GM19468 (cell line): ENCODE results near the gene CYSRT1.
"Not testable (repeated sequence)": the region's sequence is repeated elsewhere in the genome, so short reads cannot be mapped to it uniquely, and the experiment has no call there.

Source experiments
- ATAC-seq: cut with Tn5 transposase; IDR thresholded peaks from one replicate; pipeline ENCODE4 v1.9.1; 2021; ENCODE audit warnings: mild to moderate bottlenecking, moderate library complexity, moderate number of reproducible peaks; ENCODE audit not compliant: unreplicated experiment; ENCODE audit errors: extremely low read depth

Gene CYSRT1

DNA sequence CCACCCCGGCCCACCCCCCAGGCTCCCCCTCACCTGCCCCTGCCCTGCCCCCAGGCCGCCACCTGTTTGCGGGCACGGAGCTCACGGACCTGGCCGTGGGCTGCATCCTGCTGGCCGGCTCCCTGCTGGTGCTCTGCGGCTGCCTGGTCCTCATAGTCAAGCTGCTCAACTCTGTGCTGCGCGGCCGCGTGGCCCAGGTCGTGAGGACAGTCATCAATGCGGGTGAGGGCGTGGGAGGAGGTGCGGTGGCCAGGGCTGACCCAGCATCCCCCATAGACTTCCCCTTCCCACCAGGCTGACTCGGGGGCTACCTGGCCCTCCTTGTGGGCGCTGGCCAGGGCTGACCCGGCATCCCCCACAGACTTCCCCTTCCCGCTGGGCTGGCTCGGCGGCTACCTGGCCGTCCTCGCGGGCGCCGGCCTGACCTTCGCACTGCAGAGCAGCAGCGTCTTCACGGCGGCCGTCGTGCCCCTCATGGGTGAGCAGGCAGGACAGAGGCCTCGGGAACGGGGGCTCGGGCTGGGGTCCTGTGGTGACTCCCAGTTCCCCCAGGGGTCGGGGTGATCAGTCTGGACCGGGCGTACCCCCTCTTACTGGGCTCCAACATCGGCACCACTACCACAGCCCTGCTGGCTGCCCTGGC lies 9.2 kb downstream of the CYSRT1 start:
- no peak for ATAC-seq

DNA sequence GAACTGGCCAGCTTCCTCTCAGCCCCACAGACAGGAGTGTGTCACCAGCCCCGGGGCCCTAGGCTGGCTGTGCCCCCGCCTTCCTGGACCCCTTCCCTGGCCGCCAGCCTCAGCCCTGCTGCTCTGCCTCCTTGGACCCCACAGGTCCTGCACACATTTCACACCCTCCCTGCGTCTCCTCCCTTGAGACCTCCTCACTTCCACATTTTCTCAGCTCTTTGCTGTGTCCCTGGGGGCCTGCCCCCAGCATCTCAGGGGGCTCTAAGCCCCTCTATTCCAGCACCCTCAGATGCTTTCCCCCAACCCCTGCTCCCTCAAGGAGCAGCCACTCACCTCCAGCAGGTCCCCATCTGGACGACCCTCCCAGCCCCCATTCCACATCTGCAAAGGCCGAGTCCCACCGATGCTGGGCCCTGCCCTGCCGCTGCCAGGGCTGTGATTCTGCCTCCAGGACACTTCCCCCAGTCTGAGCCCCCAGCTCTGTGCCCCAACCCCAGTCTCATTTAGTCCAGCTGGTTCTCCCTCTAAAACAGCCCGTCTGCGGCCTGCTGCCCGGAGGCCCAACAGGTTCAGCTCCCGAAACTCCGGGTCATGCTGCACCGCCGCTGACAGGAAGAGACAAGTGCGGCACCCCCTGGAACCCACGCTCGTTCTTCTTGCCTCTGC lies 9.9 kb downstream of the CYSRT1 start:
- ATAC-seq: no peak

DNA sequence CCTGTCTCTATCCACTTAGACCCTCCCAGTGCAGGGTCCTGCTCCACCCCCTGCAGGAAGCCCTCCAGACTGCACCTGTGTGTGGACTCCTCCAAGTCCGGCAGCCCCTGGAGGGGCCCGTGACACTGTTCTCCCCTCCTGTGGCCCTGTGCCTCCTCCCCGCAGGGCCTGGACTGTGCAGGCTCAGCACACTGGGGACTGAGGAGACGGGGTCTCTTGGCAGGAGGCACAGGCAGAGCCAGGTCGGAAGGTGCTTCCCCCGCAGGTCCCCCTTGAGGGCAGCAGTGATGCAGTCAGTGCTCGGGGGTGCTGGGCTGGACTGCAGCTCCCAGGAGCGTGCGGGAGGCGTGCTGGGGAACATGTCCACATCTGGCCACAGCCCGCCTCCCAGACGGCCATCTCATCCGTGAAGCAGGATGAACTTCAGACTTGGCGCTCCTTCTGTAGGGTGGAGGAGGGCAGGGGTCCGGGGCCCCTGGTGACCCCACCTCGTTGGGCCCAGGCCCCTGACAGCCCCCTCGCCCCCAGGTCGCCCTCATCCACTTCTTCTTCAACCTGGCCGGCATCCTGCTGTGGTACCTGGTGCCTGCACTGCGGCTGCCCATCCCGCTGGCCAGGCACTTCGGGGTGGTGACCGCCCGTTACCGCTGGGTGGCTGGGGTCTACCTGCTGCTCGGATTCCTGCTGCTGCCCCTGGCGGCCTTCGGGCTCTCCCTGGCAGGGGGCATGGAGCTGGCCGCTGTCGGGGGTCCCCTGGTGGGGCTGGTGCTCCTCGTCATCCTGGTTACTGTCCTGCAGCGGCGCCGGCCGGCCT lies 10.7 kb downstream of the CYSRT1 start:
- no peak for ATAC-seq

DNA sequence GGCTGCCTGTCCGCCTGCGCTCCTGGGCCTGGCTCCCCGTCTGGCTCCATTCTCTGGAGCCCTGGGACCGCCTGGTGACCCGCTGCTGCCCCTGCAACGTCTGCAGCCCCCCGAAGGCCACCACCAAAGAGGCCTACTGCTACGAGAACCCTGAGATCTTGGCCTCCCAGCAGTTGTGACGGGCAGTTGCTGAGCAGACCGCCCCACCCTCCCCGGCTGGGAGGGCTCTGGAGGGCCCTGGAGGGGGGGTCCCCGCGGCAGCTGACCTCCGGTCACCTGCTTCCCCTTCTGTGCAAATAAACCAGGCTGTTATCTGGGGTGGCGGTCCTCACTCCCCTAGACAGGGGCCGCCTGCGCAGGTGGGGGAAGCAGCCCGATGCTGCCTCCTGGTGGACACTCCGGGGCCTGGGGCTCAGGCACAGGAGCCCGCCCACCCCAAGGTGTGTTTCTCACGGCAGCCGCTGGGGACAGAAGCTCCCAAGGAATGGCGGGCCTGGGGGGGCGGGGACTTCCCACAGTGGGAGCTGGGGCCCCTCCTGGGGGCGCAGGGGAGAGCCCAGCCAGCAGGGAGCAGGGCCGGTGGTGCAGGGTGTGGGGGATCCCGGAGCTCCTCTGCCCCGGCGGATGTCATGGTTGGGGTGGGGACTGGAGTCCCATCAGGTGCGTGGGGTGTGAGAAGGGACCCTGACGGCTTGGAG lies 11.4 kb downstream of the CYSRT1 start:
- ATAC-seq: no peak

DNA sequence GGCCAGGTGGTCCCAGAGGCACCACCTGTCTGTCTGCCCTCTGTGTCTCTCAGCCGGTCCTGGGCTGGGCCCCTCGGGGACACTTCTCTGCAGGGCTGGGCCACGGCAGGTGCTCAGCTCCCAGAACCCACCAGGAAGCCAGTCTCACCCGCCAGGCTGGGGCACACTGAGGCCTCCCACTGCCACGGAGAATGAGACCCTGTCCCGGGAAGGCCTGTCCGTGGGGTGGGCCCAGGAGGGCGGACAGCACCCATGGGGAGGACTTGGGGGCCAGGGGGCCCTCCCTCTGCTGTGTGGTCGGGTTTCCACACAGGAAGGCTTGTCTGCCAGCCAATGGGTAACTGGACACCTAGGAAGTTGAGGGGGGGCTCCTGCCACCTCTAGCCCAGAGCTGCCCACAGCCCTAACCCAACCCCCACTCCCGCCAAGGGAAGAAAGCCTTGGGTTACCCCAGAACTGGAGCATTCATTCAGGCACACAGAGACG lies 12.0 kb downstream of the CYSRT1 start:
- no peak for ATAC-seq

DNA sequence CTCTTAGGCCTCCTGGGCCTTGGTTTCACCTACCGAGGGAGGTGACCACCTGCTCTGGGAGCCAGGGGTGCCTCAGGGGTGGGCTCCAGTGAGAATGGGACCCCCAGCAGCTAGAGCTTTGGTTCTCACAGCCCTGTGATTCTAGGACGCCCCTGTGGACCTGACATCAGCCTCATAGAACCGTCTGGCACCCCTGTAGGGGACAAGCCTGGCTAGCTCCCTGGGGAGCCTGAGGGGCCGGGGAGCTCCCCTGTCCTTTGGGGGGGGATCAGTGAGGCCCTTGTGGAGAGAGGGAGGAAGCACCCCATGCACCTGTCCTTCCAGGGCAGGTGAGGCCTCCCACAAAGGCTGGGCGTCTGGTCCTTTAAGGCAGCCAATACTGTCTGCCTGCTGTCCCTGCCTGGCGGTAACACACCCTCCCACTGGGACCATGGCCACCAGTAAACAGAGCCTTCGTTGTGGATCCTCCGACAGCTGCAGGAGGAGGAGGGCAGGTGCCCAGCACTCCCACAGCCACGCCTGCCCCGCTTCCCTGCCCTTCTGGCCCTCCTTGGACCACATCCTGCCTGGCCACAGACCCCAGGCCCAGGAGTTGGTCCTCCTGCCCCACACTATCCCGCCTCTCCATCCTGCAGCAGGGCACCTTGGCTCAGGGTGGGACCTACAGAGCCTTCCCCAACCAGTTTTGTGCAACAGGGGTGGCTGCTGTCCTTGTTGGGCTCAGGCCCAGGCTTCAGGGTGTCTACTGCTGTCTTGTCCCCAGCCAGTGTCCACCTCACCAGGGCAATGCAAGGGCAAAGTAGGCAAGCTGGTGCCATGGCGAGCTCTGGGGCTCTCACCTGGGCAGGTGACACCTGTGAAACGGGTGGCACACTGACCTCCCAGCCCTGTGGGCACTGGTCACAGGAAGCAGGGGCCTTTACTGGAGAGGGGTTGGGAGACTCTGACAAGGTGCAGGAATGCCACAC lies 13.1 kb downstream of the CYSRT1 start:
- ATAC-seq: no peak

DNA sequence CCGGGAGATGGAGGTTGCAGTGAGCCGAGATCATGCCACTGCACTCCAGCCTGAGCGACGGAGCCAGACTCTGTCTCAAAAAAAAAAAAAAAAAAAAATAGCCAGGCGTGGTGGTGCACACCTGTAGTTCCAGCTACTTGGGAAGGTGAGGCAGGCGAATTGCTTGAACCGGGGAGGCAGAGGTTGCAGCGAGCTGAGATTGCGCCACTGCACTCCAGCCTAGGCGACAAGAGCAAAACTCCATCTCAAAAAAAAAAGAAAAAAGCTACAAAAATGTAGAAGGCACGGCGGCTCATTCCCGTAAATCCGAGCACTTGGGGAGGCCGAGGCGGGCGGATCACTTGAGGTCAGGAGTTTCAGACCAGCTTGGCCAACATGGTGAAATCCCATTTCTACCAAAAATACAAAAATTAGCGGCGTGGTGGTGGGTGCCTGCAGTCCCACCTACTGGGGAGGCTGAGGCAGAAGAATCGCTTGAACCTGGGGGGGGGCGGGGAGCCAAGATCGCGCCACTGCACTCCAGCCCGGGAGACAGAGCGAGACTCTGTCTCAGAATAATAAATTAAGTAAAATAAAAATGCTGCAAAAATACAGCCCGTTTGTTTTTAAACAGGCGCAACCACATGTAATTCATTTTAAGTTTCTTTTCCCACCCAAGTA lies 14.7 kb downstream of the CYSRT1 start:
- not testable (repeated sequence) for ATAC-seq

DNA sequence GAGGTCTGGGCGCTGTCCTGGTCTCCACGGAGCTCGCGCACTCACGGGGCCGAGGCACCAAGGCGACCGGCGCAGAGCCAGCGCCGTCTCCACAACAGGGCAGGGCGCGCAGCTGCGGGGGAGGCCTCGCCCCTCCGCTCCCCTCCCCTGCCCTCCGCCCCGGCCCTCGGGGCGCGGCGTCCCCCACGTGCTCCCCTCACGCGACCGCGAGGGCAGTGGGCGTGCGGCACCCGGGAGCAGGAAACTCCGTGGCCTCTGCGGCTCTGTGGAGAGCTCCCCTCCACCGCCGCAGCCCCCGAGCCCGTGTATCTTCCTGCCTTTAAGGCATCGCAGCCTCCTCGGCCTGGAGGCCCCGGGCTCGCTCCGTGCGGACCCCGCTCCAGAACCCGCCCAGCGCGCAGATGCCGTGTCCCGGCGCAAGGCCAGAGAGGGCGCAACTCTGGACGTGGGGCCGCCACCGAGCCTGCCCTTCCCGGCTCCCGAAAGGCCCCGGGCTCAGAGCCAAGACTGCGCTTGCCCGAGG lies 15.4 kb downstream of the CYSRT1 start:
- no peak for ATAC-seq

DNA sequence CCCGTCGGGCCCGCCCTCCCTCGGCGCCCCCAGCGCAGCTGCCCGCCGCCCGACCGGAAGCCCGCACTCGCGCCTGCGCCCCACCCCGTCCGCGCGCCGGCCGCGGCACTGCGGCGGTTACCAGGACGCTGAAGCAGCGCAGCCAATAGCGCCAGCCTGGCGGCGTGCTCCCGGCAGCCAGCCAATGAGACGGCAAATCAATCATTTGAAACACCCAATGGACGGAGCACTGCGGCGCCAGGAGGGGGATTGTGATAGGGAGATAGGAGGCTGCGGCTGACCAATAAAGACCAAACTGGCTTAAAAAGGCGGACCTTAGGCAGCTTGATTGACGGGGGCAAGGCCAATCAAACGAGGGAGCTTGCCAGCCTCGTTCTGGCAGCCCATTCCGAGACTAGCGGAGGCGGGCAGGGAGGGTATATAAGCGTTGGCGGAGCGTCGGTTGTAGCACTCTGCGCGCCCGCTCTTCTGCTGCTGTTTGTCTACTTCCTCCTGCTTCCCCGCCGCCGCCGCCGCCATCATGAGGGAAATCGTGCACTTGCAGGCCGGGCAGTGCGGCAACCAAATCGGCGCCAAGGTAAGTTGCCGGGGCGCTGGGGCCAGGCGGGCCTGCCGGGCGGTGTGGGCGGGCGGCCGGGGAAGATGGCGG lies 16.0 kb downstream of the CYSRT1 start, which contains the start of gene TUBB4B:
TSS of gene TUBB4B (plus strand) at position 447 of the 649 bp plus-strand sequence. CDS start at position 521, 74 bp downstream.
- peak; percentile 71 for ATAC-seq

DNA sequence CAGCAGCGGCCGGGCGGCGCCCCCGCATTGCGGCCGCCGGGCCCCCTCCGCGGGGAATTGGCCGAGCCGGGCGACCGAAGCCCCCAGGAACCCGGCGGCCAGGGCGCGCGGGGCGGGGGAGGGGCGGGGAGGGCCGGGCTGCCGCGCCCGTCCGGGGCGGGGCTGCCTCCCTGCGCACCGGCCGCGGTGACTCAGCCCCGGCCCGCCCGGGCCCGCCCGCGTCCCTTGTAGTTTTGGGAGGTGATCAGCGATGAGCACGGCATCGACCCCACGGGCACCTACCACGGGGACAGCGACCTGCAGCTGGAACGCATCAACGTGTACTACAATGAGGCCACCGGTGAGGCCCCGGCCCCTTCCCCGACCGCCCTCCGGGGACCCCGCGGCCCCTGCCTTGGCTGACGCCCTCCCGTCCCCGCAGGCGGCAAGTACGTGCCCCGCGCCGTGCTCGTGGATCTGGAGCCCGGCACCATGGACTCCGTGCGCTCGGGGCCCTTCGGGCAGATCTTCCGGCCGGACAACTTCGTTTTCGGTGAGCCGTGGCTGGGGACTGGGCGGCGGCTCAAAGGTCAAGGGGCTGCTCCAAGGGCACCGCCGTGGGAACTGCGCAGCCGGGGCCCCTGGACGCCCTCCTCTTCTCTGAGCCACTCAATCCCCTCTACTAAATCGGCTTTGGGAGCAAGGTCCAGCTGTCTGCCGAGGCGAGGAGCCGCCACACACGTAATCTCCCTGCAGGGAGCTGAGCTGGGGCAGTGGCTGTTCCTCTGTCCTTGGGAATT lies 16.7 kb downstream of the CYSRT1 start:
- ATAC-seq: peak; percentile 0

DNA sequence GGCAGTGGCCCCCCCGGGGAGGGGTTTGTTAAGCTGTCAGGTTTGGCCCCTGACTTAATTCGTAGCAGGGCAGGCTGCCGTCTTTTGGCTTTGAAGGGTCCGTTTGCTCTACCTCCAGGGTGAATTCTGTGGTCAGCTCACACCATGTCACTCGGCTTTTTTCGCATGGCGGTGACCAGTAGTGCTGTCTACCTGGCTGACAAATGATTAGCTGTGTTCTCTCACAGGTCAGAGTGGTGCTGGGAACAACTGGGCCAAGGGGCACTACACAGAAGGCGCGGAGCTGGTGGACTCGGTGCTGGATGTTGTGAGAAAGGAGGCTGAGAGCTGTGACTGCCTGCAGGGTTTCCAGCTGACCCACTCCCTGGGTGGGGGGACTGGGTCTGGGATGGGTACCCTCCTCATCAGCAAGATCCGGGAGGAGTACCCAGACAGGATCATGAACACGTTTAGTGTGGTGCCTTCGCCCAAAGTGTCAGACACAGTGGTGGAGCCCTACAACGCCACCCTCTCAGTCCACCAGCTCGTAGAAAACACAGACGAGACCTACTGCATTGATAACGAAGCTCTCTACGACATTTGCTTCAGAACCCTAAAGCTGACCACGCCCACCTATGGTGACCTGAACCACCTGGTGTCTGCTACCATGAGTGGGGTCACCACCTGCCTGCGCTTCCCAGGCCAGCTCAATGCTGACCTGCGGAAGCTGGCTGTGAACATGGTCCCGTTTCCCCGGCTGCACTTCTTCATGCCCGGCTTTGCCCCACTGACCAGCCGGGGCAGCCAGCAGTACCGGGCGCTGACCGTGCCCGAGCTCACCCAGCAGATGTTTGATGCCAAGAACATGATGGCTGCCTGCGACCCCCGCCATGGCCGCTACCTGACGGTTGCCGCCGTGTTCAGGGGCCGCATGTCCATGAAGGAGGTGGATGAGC lies 17.6 kb downstream of the CYSRT1 start:
- ATAC-seq: no peak

DNA sequence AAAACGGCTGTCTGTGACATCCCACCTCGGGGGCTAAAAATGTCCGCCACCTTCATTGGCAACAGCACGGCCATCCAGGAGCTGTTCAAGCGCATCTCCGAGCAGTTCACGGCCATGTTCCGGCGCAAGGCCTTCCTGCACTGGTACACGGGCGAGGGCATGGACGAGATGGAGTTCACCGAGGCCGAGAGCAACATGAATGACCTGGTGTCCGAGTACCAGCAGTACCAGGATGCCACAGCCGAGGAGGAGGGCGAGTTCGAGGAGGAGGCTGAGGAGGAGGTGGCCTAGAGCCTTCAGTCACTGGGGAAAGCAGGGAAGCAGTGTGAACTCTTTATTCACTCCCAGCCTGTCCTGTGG lies 18.3 kb downstream of the CYSRT1 start:
- ATAC-seq: not testable (repeated sequence)

DNA sequence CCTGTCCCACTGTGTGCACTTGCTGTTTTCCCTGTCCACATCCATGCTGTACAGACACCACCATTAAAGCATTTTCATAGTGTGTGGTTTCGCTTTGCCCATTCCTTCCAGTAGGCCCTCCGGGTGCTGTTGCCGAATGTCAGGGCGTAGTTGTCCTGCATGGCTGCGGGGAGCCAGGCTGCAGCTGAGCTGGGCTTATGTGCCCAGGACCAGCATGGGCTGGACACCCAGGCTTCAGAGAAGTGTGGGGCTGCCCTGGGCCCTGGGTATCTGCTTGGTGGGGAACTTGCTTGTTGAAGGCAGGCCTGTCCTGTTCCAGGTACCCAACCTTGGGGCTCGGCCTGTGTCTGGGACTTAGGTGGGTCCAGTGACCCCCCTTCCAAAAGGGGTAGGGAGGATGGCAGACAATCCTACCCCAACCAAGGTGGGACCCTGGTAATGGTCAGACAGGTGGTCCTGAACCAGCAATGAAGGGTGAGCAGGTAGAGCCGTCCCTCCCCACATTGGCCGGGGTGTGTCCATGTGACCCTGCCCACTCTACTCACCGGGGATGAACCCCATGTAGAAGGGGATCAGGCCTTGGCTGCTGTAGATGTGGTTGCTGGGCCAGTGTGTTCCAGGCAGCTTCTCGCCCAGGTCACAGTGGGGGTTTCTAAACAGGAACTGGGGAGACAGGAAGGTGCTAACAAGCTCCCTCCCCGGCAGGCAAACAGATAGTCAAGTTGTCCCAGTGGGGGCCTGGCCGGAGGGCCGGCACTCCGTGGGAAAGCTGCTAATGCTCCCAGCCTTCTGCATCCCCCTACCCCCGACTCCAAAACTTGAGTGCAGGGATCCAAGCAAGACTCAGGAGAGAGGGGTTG lies 18.9 kb downstream of the CYSRT1 start:
- ATAC-seq: no peak

DNA sequence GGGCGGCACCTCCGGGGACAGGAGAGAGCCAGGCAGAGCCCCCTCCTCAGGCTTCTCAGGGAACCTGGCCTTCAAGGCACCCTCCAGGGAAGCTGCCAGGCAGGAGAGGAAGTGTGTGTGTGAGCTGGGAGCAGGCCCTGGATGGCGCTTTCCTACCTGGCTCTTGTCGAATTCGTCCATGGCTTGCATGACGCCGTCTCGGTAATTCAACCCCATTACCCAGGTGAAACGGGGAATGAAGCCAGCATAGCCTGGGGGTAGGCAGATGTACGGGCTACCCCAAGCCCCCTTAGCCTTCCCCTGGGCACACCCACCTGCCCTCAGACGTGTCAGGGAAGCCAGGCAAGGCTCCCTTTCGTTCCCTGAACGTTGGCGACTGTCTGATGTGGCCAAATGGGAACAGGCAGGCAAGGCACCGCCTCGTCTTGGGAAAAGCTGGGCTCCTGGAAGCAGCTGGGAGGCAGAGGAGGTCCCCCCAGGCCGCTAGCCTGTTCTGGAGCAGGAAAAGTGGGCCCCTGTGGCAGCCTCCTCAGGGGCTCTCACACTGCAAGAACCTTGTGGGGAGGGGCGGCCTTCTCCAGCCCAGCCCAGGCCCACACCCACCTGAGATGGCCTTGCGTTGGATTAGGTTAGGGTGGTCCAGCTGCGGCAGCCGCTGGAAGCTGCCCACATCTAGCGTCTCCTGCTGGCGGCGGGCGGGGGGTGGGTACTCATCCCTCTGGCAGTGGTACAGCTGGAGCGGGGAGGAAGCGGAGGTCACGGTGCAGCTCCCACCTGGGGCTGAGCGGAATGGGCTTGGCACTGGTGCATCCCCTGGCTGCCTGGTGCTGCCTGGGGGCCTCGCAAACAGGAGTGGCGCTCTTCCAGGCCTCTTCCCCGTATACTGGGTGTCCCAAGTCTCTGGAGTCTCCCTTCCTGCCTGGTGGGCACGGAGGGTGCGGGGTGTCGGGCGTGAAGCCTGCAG lies 19.8 kb downstream of the CYSRT1 start:
- ATAC-seq: no peak
